HG03558 (cell line): ENCODE results near the gene COMMD9.
"Not testable (repeated sequence)": the region's sequence is repeated elsewhere in the genome, so short reads cannot be mapped to it uniquely, and the experiment has no call there.

Source experiments
- ATAC-seq: cut with Tn5 transposase; IDR thresholded peaks from one replicate; pipeline ENCODE4 v1.9.1; 2021; ENCODE audit warnings: moderate number of reproducible peaks; ENCODE audit not compliant: unreplicated experiment; ENCODE audit errors: extremely low read depth

COMMD9 gene

DNA sequence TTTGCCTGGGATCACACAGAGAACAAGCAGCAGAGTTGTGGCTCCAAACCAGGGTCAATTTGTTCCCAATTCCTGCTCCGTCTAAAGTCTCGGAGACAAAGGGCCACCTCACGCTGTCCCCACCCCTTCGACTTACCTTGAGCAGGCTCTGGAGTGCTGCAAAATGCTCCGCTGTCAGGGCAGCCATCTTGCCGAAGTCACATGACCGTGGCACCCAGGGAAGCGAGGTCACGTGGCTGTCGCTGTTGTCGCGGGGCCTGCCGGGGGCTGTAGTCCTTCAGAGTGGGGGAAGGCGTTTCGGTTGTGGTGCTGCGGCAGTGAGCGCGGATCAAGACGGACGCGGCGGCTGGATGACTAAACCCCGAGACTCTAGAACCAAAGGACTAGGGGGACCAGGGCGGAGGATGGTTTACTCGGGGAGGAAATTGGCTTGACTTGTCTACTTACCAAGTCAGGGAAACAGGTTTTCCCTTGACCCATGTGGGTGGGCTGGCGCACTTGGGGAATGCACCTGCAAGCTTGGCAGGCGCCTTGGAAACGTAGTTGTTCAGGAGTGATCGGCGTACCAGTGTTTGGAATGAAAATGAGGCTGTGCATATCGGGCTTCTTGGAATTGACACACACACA lies at the start of gene COMMD9:
Gene COMMD9 (minus strand): TSS at position 199 of the 627 bp plus-strand sequence. CDS start 12 bp downstream, at position 187.
- ATAC-seq, result peak; percentile 97

GRCh38 chr11:36333897-36334296 lies 44.7 kb upstream of the COMMD9 start:
- no peak for ATAC-seq

DNA sequence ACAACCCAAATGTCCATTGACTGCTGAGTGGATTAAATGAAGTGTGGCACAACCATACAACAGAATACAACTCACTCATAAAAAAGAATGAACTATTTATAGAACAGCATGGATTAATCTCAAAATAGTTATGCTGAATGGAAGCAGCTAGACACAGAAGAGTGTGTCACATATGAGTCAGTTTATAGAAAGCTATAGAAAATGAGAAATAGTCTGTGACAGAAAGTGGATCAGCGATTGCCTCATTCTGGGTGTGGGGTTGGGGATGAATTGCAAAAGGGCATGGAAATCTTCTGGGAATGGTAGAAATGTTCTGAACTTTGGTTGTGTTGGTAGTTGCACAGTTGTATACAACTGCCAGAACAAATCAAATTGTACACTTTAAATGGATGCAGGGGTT lies 44.2 kb upstream of the COMMD9 start:
- no peak for ATAC-seq

DNA sequence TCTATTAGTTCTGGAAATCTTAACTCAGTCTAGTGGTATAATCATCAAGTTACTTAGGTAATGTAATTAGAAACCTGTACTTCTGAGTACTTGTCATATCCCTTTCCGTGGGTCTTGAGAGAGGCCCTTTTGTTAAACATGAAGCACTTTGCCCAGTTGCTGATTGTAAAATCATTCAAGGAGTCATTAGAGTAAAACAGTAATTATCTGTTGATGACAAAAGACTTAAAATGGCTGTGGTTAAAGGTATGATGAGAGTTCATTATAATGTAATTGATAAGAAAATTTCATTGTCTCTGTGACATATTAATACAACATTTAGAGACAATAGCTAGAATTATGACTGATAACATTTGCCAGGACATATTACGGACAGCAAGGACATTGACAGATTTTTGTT lies 41.2 kb upstream of the COMMD9 start:
- ATAC-seq, result no peak

GRCh38 chr11:36328966-36329673 lies 39.9 kb upstream of the COMMD9 start:
- no peak for ATAC-seq

DNA sequence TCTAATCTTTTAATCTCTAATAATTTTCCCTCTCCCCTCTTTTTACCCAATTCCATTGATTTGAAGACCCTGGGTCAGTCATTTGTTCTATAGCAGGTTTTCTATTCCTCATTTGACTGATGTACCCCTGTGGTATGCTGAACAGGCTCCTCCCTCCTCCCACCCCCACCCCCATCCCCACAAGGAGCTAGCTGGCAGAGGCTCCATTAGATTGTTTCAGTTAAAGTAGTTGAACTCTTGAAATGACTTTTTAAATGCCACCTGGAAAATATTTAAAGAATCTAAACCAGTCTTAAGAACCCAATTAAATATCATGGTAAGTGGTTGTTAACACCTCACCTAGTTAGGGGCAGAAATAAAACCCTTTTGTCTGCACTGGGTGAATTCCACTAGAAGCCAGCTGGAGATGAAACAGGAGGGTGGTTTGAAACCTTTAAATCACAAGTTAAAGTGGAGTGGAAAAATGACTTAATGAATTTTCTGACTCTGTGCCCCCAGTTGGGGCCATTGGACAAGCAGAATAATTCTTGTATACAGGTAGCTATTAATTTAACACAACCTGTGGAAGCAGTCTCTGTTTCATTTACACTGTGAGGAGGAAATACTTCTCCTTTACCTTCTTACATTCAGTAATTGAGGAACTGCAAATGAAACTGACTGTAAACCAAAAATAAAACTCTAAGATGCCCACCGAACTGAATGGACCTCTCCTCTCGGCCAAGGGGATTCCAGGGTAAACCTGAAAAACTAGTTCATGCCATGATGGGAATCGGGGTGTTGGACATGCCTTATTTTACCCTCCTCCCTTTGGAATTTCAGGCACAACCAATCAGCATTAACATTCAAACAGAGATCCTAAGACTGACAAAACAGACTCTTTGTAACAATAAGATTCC lies 37.5 kb upstream of the COMMD9 start:
- ATAC-seq, result peak; percentile 56

DNA sequence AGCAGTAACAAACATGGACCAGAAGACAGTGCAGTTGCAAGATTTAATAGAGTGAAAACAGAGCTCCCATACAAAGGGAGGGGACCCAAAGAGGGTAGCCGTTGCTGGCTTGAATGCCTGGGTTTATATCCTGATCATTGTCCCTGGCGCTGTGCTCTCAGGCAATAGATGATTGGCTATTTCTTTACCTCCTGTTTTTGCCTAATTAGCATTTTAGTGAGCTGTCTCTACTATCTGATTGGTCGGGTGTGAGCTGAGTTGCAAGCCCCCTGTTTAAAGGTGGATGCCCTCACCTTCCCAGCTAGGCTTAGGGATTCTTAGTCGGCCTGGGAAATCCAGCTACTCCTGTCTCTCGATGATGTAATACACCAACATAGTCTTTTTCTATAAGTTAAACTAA lies 36.2 kb upstream of the COMMD9 start:
- ATAC-seq, result not testable (repeated sequence)

DNA sequence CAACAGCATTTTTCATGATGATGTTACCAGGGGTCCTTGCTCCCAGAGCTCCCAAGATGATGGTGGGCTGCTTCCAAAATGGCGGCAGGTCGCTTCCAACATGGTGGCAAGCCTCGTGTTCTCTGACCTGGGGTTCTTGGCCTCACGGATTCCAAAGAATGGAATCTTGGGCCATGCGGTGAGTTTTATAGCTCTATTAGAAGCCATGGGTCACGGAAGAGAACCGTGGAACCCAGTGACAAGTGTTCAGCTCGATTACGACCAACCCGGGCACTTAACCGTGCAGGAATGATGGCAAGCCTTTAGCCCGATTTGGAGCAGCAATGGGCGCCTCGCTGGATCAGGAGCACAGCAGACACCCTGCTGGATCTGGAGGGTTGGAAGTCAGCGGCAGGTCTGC lies 35.7 kb upstream of the COMMD9 start:
- ATAC-seq, result not testable (repeated sequence)

DNA sequence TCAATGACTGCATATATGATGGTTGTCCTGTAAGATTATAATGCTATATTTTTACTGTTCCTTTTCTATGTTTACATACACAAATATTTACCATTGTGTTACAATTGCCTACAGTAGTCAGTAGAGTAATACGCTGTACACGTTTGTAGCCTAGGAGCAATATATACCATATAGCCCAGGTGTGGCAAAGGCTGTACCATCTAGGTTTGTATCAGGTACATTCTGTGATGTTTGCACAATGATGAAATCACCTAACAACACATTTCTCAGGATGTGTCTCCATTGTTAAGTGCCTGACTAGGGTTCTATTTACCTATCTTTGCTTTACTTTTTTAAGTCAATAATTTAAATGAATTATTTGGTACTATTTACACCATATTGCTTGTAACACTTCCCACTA lies 28.8 kb upstream of the COMMD9 start:
- ATAC-seq, result no peak

- ATAC-seq, result no peak
Observed at GRCh38 chr11:36316049-36316448, 26.8 kb upstream of the COMMD9 start.

GRCh38 chr11:36314434-36314767 lies 25.2 kb upstream of the COMMD9 start:
- no peak for ATAC-seq

GRCh38 chr11:36313750-36314433 lies 24.7 kb upstream of the COMMD9 start:
- no peak for ATAC-seq

GRCh38 chr11:36312611-36313472 lies 23.6 kb upstream of the COMMD9 start:
- no peak for ATAC-seq

- ATAC-seq, result no peak
Observed at GRCh38 chr11:36311926-36312595, 22.8 kb upstream of the COMMD9 start.

- ATAC-seq, result no peak
Observed at GRCh38 chr11:36309779-36310178, 20.6 kb upstream of the COMMD9 start.

GRCh38 chr11:36308577-36308976 lies 19.4 kb upstream of the COMMD9 start:
- no peak for ATAC-seq

- ATAC-seq, result no peak
Observed at GRCh38 chr11:36306888-36307287, 17.7 kb upstream of the COMMD9 start.

GRCh38 chr11:36305047-36305446 lies 15.8 kb upstream of the COMMD9 start:
- no peak for ATAC-seq

DNA sequence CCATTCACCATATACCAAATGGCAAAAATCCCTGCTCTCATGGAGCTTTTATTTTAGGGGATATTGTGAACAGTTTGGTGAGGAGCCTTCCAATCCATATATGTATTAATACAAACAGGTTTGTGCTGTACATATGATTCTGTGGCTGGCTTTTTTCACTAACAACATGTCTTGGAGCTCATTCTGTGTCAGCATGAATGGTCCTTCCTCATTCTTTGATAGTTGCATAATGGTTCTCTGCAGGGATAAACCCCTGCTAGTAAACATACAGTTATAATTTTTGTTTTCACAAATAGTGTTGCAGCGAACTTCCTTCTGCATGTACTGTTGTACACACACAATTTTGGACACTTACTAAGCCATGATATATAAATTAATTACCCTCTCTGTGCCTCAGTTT lies 15.1 kb upstream of the COMMD9 start:
- ATAC-seq, result no peak
